Left forelimb (tissue), 1 donor: ENCODE measurements around the gene NCAPH2.

ENCODE experiments used
- DNase-seq: peaks from one replicate; pipeline ENCODE4 v3.0.0-alpha.2; 2018; ENCODE audit warnings: low spot score

NCAPH2 gene

GRCh38 chr22:50490531-50491308 is 17.3 kb upstream of the NCAPH2 start:
- no peak for DNase-seq

DNA sequence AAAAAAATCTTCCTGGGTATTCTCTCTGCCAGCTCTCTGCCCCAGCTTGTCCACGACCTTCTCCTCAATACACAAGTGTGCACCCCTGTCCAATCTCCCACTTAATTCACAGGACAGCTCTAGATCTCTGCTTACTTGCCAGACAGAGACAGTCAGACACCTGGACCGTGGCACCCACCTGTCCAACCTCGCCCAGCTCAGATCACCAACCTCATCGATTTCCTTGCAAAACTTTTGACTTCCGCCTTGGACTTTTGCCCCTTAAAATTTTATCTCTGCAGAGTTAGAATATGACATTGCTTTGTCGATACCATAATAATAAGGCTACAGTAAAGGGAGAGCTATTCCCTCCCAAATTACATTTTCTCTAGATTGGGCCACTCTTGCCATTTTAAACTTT is 10.9 kb upstream of the NCAPH2 start:
- DNase-seq, result no peak

DNA sequence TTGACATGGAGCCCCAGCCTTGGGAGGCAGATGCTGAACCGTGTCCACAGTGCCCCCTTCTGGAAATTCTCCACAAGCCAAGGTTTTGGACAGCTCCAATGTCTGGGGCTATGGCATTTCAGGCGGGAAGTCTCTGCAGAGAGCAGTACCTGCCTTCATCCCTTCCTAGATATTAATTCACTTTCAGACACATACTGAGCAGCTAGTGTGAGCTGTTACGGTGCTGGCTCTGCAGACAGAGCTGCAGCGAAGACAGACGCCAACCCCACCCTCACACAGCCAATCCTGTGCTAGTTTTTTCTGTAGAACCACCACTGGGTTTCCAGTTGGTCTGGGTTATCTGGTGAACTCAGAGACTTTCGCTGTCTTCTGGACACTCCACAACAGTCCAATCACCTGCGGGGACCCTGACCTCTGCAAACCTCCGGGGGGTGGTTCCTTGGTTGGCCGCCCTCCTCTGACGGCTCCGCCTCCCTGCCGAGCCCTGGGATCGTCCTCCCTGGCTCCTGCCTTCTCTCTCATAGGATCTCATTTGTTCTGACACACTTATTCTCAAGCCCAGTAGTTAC is 9.6 kb upstream of the NCAPH2 start:
- no peak for DNase-seq

GRCh38 chr22:50500452-50500851 is 7.6 kb upstream of the NCAPH2 start:
- no peak for DNase-seq

DNA sequence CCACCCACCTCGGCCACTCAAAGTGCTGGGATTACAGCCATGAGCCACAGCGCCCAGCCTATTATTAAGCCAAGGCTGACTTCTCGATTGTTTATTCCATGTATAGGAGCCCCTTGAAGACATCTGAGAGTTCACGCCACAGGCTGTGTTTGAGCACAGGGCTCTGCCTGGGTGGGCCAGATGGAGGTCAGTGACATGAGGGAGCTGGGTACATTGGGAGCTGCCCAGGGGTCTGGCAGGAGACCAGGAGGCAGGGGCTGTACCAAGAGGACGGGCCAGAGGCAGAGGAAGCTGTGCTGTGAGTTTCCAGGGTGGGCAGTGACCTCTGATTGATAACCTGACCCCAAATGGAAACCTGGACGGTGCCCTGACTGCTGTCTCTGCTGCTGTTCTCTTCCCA is 5.9 kb upstream of the NCAPH2 start:
- DNase-seq, result no peak

GRCh38 chr22:50502628-50503474 is 5.2 kb upstream of the NCAPH2 start:
- no peak for DNase-seq

DNA sequence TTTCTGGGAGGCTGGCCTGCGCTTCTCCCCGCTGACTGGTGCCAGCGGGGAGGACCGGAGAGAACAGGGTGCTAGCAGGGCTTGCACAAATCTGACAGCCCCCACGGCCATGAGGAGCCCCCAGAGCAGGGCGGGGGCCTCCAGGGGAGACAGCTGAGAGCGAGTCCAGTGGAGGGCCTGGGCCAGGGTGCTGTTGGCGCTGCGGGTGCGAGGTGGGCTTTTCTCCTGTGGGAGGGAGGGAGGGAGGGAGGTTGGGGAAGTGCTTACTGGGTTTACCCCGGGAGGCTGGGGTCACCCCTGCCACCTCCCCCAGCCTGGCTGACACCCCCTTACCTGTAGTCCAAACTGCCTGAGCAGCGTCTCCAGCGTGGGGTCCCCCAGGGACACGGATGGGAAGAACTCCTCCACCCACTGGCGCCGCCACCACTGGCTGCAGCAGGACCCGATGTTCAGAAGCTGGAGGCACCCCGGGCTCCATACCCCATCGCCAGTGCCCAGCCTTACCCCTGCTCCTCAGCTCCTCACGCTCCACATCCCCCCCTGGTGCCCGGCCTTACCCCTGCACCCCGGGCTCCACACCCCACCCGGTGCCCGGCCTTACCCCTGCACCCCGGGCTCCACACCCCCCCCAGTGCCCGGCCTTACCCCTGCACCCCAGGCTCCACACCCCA is 4.4 kb upstream of the NCAPH2 start:
- no peak for DNase-seq

- DNase-seq, result no peak
These were observed 3.4 kb upstream of the NCAPH2 start for GRCh38 chr22:50504369-50505211.

- DNase-seq, result no peak
These were observed 2.7 kb upstream of the NCAPH2 start for GRCh38 chr22:50505276-50505775.

DNA sequence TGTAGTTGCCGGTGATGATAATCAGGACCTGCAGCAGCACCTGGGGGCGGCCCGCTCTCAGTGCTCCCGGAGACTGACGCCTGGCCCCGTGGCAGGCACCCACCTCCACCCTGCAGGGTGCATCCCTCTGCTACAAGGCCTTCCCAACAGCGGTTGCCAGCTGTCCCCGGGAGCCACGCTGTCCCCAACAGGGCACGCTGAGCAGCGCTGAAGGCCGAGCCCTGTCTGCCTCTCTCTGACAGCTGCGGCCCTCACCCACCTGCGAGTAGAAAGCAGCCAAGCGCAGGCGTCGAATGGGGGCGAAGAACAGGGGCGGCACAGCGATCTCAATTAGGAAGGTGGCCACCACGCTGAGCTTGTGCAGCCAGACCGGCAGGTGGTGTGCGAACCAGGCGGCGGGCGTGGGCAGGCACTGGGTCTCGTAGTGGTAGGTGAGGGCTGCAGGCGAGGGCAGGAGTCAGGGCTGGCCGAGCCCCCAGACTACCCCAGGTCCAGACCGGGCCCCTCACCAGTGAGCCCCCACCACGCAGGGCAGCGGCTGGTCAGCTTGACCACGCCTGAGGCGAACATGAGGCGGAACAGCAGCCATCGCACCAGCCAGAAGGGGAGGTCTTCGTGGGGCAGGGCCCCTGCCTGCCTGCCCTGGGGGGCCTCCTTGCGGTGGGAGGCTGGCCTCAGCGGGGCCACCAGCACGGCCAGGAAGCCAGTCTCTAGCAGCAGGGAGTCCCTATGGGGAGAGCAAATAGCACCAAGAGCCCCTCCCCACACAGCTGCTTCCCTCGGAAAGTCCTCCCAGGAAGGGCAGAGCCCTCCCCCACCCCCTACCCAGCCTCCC is 2.0 kb upstream of the NCAPH2 start:
- no peak for DNase-seq

DNA sequence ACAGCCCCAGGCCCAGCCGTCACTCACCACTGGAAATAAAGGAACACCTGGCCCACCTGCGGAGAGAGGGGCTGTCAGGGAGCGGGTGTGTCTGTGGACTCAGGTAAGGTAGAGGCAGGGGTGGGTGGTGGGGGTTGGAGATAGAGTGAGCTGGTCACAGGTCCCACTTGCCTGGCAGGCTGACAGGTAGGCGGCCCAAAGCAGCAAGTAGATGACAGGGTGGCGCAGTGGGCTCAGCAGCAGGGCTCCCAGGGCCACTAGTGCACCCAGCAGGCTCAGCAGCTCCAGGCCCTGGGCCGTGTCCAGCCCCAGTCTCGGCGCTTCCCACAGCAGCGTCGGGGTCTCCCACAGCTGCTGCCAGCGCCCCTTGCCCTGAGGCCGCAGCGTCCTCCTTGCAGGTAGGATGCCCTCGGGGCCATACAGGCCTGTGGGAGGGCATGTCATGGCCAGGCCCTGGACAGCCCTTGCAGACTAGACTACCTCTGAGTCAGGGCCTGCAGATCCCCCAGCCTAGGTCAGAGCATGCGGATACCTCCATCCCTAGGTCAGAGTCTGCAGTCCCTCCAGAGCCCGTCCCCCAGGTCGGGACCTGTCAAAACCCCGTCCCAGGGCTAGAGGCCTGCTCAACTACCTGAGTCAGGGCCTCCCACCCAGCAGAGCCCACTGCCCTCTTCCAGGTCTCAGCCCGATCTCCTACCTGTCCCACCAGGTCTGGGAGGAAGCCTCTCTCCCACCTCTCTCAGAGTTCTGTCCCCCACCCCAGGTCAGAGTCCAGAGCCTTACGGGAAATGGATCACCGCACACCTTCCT is 1.2 kb upstream of the NCAPH2 start:
- DNase-seq, result no peak

GRCh38 chr22:50507421-50507990 is 518 bp upstream of the NCAPH2 start, which contains the start of gene LMF2:
TSS of gene LMF2 (minus strand) at chr22:50507702. CDS start at chr22:50507675, 27 bp downstream.
- DNase-seq, result peak; percentile 100

DNA sequence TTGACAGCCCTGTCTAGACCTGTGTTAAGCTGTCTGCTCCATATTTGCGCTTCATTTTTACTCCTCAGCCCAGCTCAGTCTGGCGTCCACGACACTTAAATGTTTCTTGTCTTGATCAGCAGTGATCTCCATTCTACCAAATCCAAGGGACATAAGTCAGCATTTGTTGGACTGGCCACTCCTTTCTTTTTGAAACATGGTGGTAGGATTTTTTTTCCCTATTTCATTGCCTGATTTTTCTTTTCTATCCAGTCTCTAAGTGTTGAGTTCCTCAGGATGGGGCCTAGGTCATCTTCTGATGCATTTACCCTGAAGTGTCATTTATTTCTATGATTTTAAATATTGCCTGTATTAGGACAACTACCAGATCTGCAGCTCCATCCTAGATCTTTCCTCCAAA is 873 bp downstream of the NCAPH2 start:
- DNase-seq, result no peak

GRCh38 chr22:50513175-50513574 is 5.2 kb downstream of the NCAPH2 start:
- no peak for DNase-seq

- no peak for DNase-seq
These were observed 8.0 kb downstream of the NCAPH2 start for GRCh38 chr22:50516068-50516467.

DNA sequence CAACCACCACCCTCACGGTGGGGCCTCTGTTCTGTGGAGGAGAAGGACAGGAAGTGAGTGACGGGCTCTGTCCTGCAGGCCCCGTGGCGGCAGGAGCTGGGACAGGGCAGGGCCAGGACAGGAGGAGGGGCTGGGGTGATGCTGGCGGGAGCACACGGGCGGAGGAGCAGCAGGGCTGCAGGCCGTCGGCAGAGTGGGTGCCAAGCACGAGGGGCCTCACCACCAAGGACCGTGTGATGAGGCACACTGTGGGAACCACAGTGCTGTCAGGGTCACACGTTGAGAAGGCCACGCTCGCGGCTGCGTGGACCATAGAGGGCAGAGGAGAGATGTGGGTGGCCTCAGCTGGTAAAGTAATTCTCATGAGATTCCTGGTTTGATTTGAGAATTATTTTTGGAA is 8.9 kb downstream of the NCAPH2 start:
- no peak for DNase-seq

DNA sequence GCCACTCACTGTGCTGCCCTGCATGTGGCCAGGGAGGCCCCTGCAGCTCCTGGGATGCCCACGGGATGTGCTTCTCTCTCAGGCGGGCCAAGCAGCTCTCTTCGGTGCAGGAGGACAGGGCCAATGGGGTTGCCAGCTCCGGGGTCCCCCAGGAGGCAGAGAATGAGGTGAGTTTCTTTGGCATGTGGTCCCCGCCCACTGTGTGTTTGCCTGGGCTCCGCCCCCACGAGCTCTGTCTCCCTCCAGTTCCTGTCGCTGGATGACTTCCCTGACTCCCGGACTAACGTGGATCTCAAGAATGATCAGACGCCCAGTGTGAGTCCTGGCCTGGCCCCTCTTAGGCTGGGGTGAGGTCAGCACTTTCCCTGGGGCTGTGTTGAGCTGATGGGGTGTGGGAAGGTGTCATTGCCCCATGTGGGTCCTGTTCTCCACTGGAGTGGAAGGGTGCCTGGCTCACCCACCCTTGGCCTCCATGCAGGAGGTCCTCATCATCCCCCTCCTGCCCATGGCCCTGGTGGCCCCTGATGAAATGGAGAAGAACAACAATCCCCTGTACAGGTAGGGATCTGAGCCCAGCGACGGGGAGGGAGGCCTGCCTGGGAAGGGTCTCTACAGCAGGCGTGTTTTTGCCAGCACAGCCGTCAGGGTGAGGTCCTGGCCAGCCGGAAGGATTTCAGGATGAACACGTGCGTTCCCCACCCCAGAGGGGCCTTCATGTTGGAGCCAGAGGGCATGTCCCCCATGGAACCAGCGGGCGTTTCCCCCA is 9.7 kb downstream of the NCAPH2 start:
- no peak for DNase-seq

DNA sequence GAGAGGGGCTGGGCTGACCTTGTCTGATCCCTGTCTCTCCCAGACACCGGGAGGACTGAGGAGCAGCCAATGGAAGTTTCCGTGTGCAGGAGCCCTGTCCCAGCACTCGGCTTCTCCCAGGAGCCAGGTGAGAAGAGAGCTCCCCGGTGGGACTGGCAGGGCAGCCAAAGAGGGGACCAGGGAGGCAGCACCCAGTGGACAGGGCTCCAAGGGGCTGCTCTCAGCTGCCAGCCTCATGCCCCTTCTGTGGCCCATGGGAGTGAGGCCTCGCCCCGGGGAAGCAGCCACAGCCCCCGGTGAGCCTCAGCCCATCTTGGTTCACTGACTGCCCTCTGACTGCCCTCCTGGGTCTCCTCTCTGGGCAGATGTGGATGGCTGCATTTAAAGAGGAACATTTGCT is 10.6 kb downstream of the NCAPH2 start:
- peak; percentile 67 for DNase-seq
